IMR-90 (cell line): ENCODE data around the gene STRA8. TPM values are rescaled to one million over a fixed set of nuclear protein-coding genes. Genes with fewer than 3 reads are reported as not detected.

ENCODE experiments used
- ATAC-seq: fragments of 200-7000 bp; cut with Tn5 transposase; 2 replicates; pipeline ENCODE4 v1.9.1; 2020; ENCODE audit warnings: low read depth, mild to moderate bottlenecking, moderate library complexity
- BruUV-seq: library from RNA; stranded (reverse); fragments of 400-500 nt; replicated peaks from 2 replicates; lab custom pipeline; 2021; lab: Mats Ljungman, UMichigan
- CTCF ChIA-PET: fragments of 300-600 bp; formaldehyde crosslinking; extraction: SDS; loops from one replicate; lab custom pipeline; 2021; ENCODE audit warnings: antibody characterized with exemption; lab: Yijun Ruan, JAX
- POLR2A ChIA-PET: fragments of 300-600 bp; sonication (Branson Sonifier 250); formaldehyde crosslinking; loops from one replicate; lab custom pipeline; 2022; ENCODE audit warnings: antibody characterized with exemption; ENCODE audit not compliant: unreplicated experiment; lab: Charles Lee
- DNase-seq: peaks from one replicate; pipeline ENCODE4 v3.0.0; 2013
- H2AFZ ChIP-seq: replicated peaks from 2 replicates; pipeline ENCODE3; 2013; ENCODE audit warnings: low read length, mild to moderate bottlenecking; ENCODE audit not compliant: poor library complexity
- H2AK5ac ChIP-seq: 2 replicates; pipeline ENCODE4 v1.6.1; 2013; ENCODE audit warnings: low read depth, low read length, inconsistent platforms
- H2AK9ac ChIP-seq: replicated peaks from 2 replicates; pipeline ENCODE3; 2013; ENCODE audit warnings: mild to moderate bottlenecking, low read depth, low read length, moderate library complexity; ENCODE audit not compliant: poor library complexity
- H2BK120ac ChIP-seq: 2 replicates; pipeline ENCODE4 v1.6.1; 2013; ENCODE audit warnings: low read depth, low read length, inconsistent platforms
- H2BK15ac ChIP-seq: 3 replicates; pipeline ENCODE4 v1.6.1; 2013; ENCODE audit warnings: low read depth, low read length, inconsistent platforms
- H2BK20ac ChIP-seq: 2 replicates; pipeline ENCODE4 v1.6.1; 2013; ENCODE audit warnings: low read depth, mild to moderate bottlenecking, inconsistent platforms, low read length, moderate library complexity
- H2BK5ac ChIP-seq: 2 replicates; pipeline ENCODE4 v1.6.1; 2013; ENCODE audit warnings: mild to moderate bottlenecking, low read depth, low read length, inconsistent platforms; ENCODE audit not compliant: poor library complexity, severe bottlenecking
- H3K14ac ChIP-seq: replicated peaks from 2 replicates; pipeline ENCODE4 v1.6.1; 2013; ENCODE audit warnings: low read depth, low read length, inconsistent platforms
- H3K18ac ChIP-seq: 2 replicates; pipeline ENCODE4 v1.6.1; 2013; ENCODE audit warnings: low read depth, low read length, control low read depth
- H3K23ac ChIP-seq: 2 replicates; pipeline ENCODE4 v1.6.1; 2013; ENCODE audit warnings: low read depth, low read length, inconsistent platforms
- H3K27ac ChIP-seq: 2 replicates; pipeline ENCODE4 v1.5.1; 2013; ENCODE audit warnings: mild to moderate bottlenecking, control low read depth, low read length; ENCODE audit not compliant: insufficient read depth
- H3K27me3 ChIP-seq: 2 replicates; pipeline ENCODE4 v1.6.1; 2013; ENCODE audit warnings: low read length; ENCODE audit not compliant: control insufficient read depth, insufficient read depth
- H3K36me3 ChIP-seq: 2 replicates; pipeline ENCODE4 v1.6.1; 2013; ENCODE audit warnings: low read length, mixed read lengths; ENCODE audit not compliant: control insufficient read depth, insufficient read depth
- H3K4ac ChIP-seq: 2 replicates; pipeline ENCODE4 v1.6.1; 2013; ENCODE audit warnings: low read depth, low read length, inconsistent platforms
- H3K4me1 ChIP-seq: 2 replicates; pipeline ENCODE4 v1.6.1; 2013; ENCODE audit warnings: low read length, mixed read lengths; ENCODE audit not compliant: control insufficient read depth, insufficient read depth
- H3K4me2 ChIP-seq: 2 replicates; pipeline ENCODE4 v1.6.1; 2013; ENCODE audit warnings: low read depth, mild to moderate bottlenecking, control low read depth, low read length, moderate library complexity
- H3K4me3 ChIP-seq: 2 replicates; pipeline ENCODE4 v1.5.1; 2013; ENCODE audit warnings: low read depth, mild to moderate bottlenecking, control low read depth, low read length, moderate library complexity; ENCODE audit not compliant: insufficient read depth
- H3K56ac ChIP-seq: 2 replicates; pipeline ENCODE4 v1.6.1; 2013; ENCODE audit warnings: low read length, inconsistent platforms; ENCODE audit not compliant: insufficient read depth; ENCODE audit errors: extremely low read depth
- H3K79me1 ChIP-seq, 2 experiments: 2 replicates each; pipeline ENCODE4 v1.6.1; 2013; ENCODE audit warnings: low read length in 2 of 2, inconsistent platforms in 1 of 2, low read depth in 1 of 2
- H3K9ac ChIP-seq: 2 replicates; pipeline ENCODE4 v1.6.1; 2013; ENCODE audit warnings: low read depth, low read length, control low read depth
- H3K9me1 ChIP-seq: 2 replicates; pipeline ENCODE4 v1.6.1; 2013; ENCODE audit warnings: low read length, inconsistent platforms; ENCODE audit not compliant: insufficient read depth
- H3K9me3 ChIP-seq: 2 replicates; pipeline ENCODE4 v1.6.1; 2013; ENCODE audit warnings: low read length; ENCODE audit not compliant: control insufficient read depth, insufficient read depth
- H4K20me1 ChIP-seq: 2 replicates; pipeline ENCODE4 v1.6.1; 2013; ENCODE audit warnings: low read length, inconsistent platforms; ENCODE audit not compliant: insufficient read depth
- H4K5ac ChIP-seq: 2 replicates; pipeline ENCODE4 v1.6.1; 2013; ENCODE audit warnings: mild to moderate bottlenecking, low read depth, low read length, control low read depth
- H4K8ac ChIP-seq, 2 experiments: 2 replicates each; pipeline ENCODE4 v1.6.1; 2013; ENCODE audit warnings: low read depth in 2 of 2, low read length in 2 of 2, control low read depth in 1 of 2, inconsistent platforms in 1 of 2
- H4K91ac ChIP-seq: 2 replicates; pipeline ENCODE4 v1.6.1; 2013; ENCODE audit warnings: low read depth, low read length, inconsistent platforms; ENCODE audit not compliant: insufficient read depth
- BHLHE40 ChIP-seq: fragments of 150-350 bp; IDR thresholded peaks from 2 replicates; pipeline ENCODE4 v1.6.1; 2016; ENCODE audit warnings: mild to moderate bottlenecking, low read depth, low read length
- CEBPB ChIP-seq: IDR thresholded peaks from 2 replicates; pipeline ENCODE4 v1.6.1; 2012; ENCODE audit warnings: low read depth, low read length, improper control_type of control experiment
- CHD1 ChIP-seq: IDR thresholded peaks from 2 replicates; pipeline ENCODE4 v1.6.1; 2012; ENCODE audit warnings: low read depth, low read length, improper control_type of control experiment
- ELK1 ChIP-seq: fragments of 150-350 bp; IDR thresholded peaks from 2 replicates; pipeline ENCODE4 v1.6.1; 2016; ENCODE audit warnings: low read depth, mild to moderate bottlenecking, low read length, moderate library complexity, borderline replicate concordance
- FOS ChIP-seq: fragments of 150-350 bp; IDR thresholded peaks from 2 replicates; pipeline ENCODE4 v1.6.1; 2016; ENCODE audit warnings: low read depth, low read length
- MAFK ChIP-seq: IDR thresholded peaks from 2 replicates; pipeline ENCODE4 v1.6.1; 2012; ENCODE audit warnings: low read depth, low read length, improper control_type of control experiment
- MAZ ChIP-seq: IDR thresholded peaks from 2 replicates; pipeline ENCODE4 v1.6.1; 2012; ENCODE audit warnings: low read depth, mild to moderate bottlenecking, low read length, improper control_type of control experiment, moderate library complexity, borderline replicate concordance
- MXI1 ChIP-seq: IDR thresholded peaks from 2 replicates; pipeline ENCODE4 v1.6.1; 2012; ENCODE audit warnings: low read depth, mild to moderate bottlenecking, low read length, moderate library complexity, borderline replicate concordance
- NFE2L2 ChIP-seq: fragments of 150-350 bp; IDR thresholded peaks from 2 replicates; pipeline ENCODE4 v1.6.1; 2016; ENCODE audit warnings: low read depth, mild to moderate bottlenecking, low read length
- POLR2A ChIP-seq: IDR thresholded peaks from 2 replicates; pipeline ENCODE4 v1.6.1; 2012; ENCODE audit warnings: mild to moderate bottlenecking, low read depth, low read length
- RAD21 ChIP-seq: IDR thresholded peaks from 2 replicates; pipeline ENCODE4 v1.6.1; 2012; ENCODE audit warnings: low read length, improper control_type of control experiment
- RCOR1 ChIP-seq: IDR thresholded peaks from 2 replicates; pipeline ENCODE4 v1.6.1; 2012; ENCODE audit warnings: mild to moderate bottlenecking, low read length, improper control_type of control experiment; ENCODE audit not compliant: insufficient replicate concordance
- RFX5 ChIP-seq: IDR thresholded peaks from 2 replicates; pipeline ENCODE4 v1.8.0; 2012; ENCODE audit warnings: low read depth, mild to moderate bottlenecking, low read length, moderate library complexity
- SMC3 ChIP-seq: fragments of 150-350 bp; IDR thresholded peaks from 2 replicates; pipeline ENCODE4 v1.6.1; 2016; ENCODE audit warnings: low read depth, mild to moderate bottlenecking, antibody characterized with exemption, low read length, moderate library complexity
- WGBS, 2 experiments: methylation state at CpG; one replicate each; pipeline versions ENCODE4 v1.1.5 to v1.1.7; 2013; ENCODE audit warnings: missing lambda C conversion rate in 2 of 2; ENCODE audit not compliant: insufficient read length in 1 of 2; ENCODE audit errors: extremely low coverage in 2 of 2; 5-methylcytosine and 5-hydroxymethylcytosine counted together
- dilution Hi-C: fragments of 300-500 bp; cut with HindIII; formaldehyde crosslinking; loops from one replicate; pipeline ENCODE4 v1.14.3; 2018; ENCODE audit warnings: low sequenced_read_pairs; ENCODE audit not compliant: unreplicated experiment
- in situ Hi-C: fragments of 300-500 bp; cut with MboI; formaldehyde crosslinking; loops from 3 replicates; pipeline ENCODE4 v1.14.3; 2019; ENCODE audit warnings: low sequenced_read_pairs, inconsistent platforms, mixed read lengths
- intact Hi-C: fragments of 100-400 bp; cut with micrococcal nuclease; formaldehyde crosslinking; loops from 2 replicates; pipeline ENCODE4 v1.10.0; 2022
- polyA plus RNA-seq, 3 experiments: library from polyadenylated mRNA; depleted of rRNA; stranded (reverse); fragments of >200 nt; gene quantifications; 2 replicates each; pipeline ENCODE4 v1.2.3, GENCODE V29; 2012; ENCODE audit warnings: low replicate concordance in 1 of 3
- total RNA-seq: library from RNA; depleted of rRNA; stranded (reverse); fragments of >200 nt; gene quantifications from 2 replicates; pipeline ENCODE4 v1.2.3, GENCODE V29; 2012
- TF ChIP-seq, protein P1 (sequence below): fragments of 150-350 bp; IDR thresholded peaks from 2 replicates; pipeline ENCODE4 v1.6.1; 2017; ENCODE audit warnings: mild to moderate bottlenecking, antibody characterized with exemption, low read length, low read depth
- TF ChIP-seq, protein P2 (sequence below): conservative IDR thresholded peaks from 2 replicates; pipeline ENCODE4 v1.5.1; 2012; ENCODE audit warnings: mild to moderate bottlenecking, low read depth, low read length, improper control_type of control experiment

STRA8 gene
- total and polyA plus RNA-seq, 2 of the 4 experiments (the other 2 are of a cell fraction) = not detected

DNA sequence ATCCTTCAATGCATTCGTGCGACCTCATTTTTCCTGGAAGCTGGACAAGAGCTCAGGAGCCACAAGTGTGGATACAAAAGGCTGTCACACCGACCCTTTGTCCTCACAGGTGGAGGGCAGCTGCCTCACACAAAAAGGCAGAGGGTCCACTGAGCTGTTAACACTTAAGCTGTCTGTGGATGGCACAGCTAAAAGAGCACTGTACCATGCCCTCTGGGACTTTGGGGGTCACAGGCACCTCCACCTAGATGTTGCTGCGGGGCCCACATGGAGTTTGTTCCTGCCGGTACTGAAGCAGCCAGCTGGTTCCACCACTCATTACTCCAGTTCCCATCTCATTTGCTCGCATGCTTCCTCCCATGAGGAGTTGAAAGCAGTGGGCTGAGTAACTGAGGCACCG lies 57.0 kb downstream of the STRA8 start:
- in situ Hi-C loops = no loop called here
- no peak for ATAC-seq

More for the DNA sequence above, 57.0 kb downstream of the STRA8 start:
- H3K9me1 ChIP-seq = no peaks in the 10 kb centered on the region; the same call in 1 of the 2 replicates
- no peaks in the 10 kb centered on the region for H3K36me3 ChIP-seq
- no peaks in the 10 kb centered on the region for H3K79me1 ChIP-seq
- H4K5ac ChIP-seq = no peak overlapping the region
- ChIA-PET POLR2A (no interaction called here), CTCF (no interaction called here)
- no peak overlapping the region for H4K91ac ChIP-seq
- H3K4me3 ChIP-seq = no peak overlapping the region
- no peak overlapping the region for H3K27ac ChIP-seq
- no peak overlapping the region for H2BK5ac ChIP-seq
- no peak overlapping the region for H2BK15ac ChIP-seq
- BruUV-seq = no TSS peak
- H4K8ac ChIP-seq = no peak overlapping the region
- H3K23ac ChIP-seq = no peak overlapping the region
- no peak overlapping the region for H3K4me2 ChIP-seq
- H2AK5ac ChIP-seq = no peak overlapping the region
- DNase-seq = no peak
- no peak overlapping the region for H3K56ac ChIP-seq
- H4K20me1 ChIP-seq = no peaks in the 10 kb centered on the region
- no peaks in the 10 kb centered on the region for H3K9me3 ChIP-seq
- H3K27me3 ChIP-seq = no peaks in the 10 kb centered on the region
- no peak overlapping the region for H2BK20ac ChIP-seq
- H2BK120ac ChIP-seq = no peak overlapping the region
- H3K4me1 ChIP-seq = no peaks in the 10 kb centered on the region
- H3K14ac ChIP-seq = no peak overlapping the region
- intact Hi-C loops (no loop called here), dilution Hi-C loops (no loop called here)
- H2AK9ac ChIP-seq = no peak overlapping the region
- WGBS, 2 experiments = 100% methylated on average over 1 of the region's 7 CpGs; no CpG with 5 or more reads in 1 of the 2 experiments
- no peak for TF ChIP-seq CHD1
- no peak for TF ChIP-seq FOS
- TF ChIP-seq, protein P1, sequence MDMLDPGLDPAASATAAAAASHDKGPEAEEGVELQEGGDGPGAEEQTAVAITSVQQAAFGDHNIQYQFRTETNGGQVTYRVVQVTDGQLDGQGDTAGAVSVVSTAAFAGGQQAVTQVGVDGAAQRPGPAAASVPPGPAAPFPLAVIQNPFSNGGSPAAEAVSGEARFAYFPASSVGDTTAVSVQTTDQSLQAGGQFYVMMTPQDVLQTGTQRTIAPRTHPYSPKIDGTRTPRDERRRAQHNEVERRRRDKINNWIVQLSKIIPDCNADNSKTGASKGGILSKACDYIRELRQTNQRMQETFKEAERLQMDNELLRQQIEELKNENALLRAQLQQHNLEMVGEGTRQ = no peak
- no peak for TF ChIP-seq SMC3
- TF ChIP-seq MXI1 = no peak
- no peak for TF ChIP-seq CEBPB
- no peak for TF ChIP-seq BHLHE40
- no peak for TF ChIP-seq NFE2L2
- TF ChIP-seq, protein P2, sequence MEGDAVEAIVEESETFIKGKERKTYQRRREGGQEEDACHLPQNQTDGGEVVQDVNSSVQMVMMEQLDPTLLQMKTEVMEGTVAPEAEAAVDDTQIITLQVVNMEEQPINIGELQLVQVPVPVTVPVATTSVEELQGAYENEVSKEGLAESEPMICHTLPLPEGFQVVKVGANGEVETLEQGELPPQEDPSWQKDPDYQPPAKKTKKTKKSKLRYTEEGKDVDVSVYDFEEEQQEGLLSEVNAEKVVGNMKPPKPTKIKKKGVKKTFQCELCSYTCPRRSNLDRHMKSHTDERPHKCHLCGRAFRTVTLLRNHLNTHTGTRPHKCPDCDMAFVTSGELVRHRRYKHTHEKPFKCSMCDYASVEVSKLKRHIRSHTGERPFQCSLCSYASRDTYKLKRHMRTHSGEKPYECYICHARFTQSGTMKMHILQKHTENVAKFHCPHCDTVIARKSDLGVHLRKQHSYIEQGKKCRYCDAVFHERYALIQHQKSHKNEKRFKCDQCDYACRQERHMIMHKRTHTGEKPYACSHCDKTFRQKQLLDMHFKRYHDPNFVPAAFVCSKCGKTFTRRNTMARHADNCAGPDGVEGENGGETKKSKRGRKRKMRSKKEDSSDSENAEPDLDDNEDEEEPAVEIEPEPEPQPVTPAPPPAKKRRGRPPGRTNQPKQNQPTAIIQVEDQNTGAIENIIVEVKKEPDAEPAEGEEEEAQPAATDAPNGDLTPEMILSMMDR = no peak
- no peak for TF ChIP-seq ELK1
- TF ChIP-seq RCOR1 = no peak
- TF ChIP-seq RFX5 = no peak
- TF ChIP-seq POLR2A = no peak
- TF ChIP-seq MAFK = no peak
- TF ChIP-seq RAD21 = no peak
- TF ChIP-seq MAZ = no peak
- no peak overlapping the region for H2AFZ ChIP-seq
- no peak overlapping the region for H3K9ac ChIP-seq
- no peak overlapping the region for H3K18ac ChIP-seq
- no peak overlapping the region for H3K4ac ChIP-seq
